SH-SY5Y (cell line): ENCODE results near the gene MAPK9.

ENCODE experiments used
- GATA2 ChIP-seq: IDR thresholded peaks from 2 replicates; pipeline ENCODE4 v1.6.1; 2011; ENCODE audit warnings: mild to moderate bottlenecking, low read depth, low read length
- GATA3 ChIP-seq: IDR thresholded peaks from 2 replicates; pipeline ENCODE4 v1.6.1; 2011; ENCODE audit warnings: low read depth, mild to moderate bottlenecking, low read length, moderate library complexity

- TF ChIP-seq GATA3 (no peak), GATA2 (no peak)
Observed at GRCh38 chr5:180333661-180334060, 41.8 kb upstream of the MAPK9 start.
